ENCODE results near the gene INPP5A.

Gene INPP5A

DNA sequence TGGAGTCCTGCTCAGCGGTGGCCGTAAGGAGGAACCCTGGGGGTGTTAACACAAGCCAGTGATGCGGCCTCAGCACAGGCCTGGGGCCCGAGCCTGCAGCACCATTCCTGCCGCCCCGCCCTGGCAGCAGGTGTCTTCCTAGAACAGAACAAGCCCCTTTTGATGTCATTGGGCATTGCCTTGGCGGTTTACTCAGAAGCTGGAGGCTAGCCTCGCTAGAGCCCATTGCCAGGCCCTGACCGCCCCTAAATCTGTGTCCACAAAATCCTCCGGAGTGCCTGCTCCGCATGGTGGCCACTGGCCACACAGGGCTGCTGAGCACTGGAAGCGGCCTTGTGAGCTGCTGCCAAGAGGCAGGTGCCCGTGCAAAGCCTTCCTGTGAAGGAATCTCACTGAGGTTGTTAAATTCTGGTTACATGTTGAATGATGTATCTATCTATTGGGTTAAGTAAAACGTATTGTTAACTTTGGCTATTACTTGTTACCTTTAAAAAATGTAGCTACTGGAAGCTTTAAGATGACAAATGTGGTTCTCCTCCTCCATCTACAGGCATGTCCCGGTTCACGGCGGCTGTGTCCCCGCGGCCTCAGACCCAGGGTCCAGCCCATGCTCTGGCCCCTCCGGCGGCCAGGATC is 1.2 kb upstream of the INPP5A start:
- H3K36me3 ChIP-seq (ENCODE audit: insufficient read depth, insufficient read length, low read length): peaks cover 3% of the 10 kb centered on the region
- no peak for TF ChIP-seq ZNF274 (IDR thresholded peaks at IDR 0.05; ENCODE audit: low read depth, low read length)
- no peak for TF ChIP-seq YY1 (IDR thresholded peaks at IDR 0.05; ENCODE audit: insufficient read depth, insufficient read length)
- peaks cover 12% of the 10 kb centered on the region for H3K4me1 ChIP-seq (ENCODE audit: insufficient read depth, insufficient read length)
- H3K9me3 ChIP-seq (ENCODE audit: insufficient read depth, low read length): no peaks in the 10 kb centered on the region
- peak overlapping the region; percentile 76 for H3K9ac ChIP-seq (ENCODE audit: insufficient read length, low read depth)
- DNase-seq (ENCODE audit: low read depth, low spot score): no peak
- peaks cover 20% of the 10 kb centered on the region for H3K27me3 ChIP-seq (ENCODE audit: insufficient read depth, insufficient read length)
- peak overlapping the region; percentile 58 for H3K4me3 ChIP-seq (ENCODE audit: insufficient read length, low read depth)

DNA sequence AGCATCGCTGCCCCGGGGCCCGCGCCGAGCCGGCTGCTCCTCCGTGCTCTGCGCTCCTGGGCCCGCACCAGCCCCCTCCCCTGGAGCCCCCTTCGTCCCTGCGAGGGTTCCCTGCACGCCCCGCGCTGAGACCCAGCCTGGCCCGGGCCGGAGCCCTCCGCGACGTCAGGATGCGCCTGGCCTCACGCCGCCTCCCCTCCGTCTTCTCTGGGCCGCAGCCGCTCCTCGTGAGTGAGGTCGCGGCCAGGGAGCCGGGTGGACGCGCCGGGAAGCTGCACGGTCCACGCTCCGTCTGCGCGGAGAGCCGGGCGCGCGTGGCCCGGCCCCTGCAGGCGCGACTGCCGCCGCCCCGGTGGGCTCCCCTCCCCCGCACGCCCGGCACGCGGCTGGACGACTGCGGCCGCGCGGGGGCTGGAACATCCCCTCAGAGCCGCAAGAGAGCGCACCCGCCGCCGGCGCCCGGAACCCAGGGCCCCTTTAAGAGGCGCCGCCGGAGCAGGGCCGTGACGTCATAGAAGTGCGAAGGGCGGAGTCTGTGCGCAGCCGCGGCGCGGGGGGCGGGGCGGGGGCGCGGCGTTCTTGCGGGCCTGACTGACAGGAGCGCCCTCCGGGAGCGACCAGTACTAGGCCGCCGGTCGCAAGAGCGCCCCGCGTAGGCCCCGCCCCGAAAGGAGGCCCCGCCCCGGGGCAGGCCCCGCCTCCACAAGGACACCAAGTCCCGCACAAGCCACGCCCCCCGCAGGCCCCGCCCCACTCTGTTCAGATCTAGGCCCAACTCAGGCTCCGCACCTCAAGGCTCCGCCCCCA is 507 bp upstream of the INPP5A start:
- H3K4me1 ChIP-seq (ENCODE audit: insufficient read depth, insufficient read length): peaks cover 12% of the 10 kb centered on the region
- peaks cover 20% of the 10 kb centered on the region for H3K27me3 ChIP-seq (ENCODE audit: insufficient read depth, insufficient read length)
- no peak for TF ChIP-seq ZNF274 (IDR thresholded peaks at IDR 0.05; ENCODE audit: low read depth, low read length)
- TF ChIP-seq YY1 (IDR thresholded peaks at IDR 0.05; ENCODE audit: insufficient read depth, insufficient read length): no peak
- TF ChIP-seq SUZ12 (IDR thresholded peaks at IDR 0.05; ENCODE audit: extremely low read depth, insufficient read depth, insufficient read length): no peak
- peaks cover 3% of the 10 kb centered on the region for H3K36me3 ChIP-seq (ENCODE audit: insufficient read depth, insufficient read length, low read length)
- peak overlapping the region; percentile 76 for H3K9ac ChIP-seq (ENCODE audit: insufficient read length, low read depth)
- H3K9me3 ChIP-seq (ENCODE audit: insufficient read depth, low read length): no peaks in the 10 kb centered on the region
- peak overlapping the region; percentile 58 for H3K4me3 ChIP-seq (ENCODE audit: insufficient read length, low read depth)
- peak; percentile 91 for DNase-seq (ENCODE audit: low read depth, low spot score)

DNA sequence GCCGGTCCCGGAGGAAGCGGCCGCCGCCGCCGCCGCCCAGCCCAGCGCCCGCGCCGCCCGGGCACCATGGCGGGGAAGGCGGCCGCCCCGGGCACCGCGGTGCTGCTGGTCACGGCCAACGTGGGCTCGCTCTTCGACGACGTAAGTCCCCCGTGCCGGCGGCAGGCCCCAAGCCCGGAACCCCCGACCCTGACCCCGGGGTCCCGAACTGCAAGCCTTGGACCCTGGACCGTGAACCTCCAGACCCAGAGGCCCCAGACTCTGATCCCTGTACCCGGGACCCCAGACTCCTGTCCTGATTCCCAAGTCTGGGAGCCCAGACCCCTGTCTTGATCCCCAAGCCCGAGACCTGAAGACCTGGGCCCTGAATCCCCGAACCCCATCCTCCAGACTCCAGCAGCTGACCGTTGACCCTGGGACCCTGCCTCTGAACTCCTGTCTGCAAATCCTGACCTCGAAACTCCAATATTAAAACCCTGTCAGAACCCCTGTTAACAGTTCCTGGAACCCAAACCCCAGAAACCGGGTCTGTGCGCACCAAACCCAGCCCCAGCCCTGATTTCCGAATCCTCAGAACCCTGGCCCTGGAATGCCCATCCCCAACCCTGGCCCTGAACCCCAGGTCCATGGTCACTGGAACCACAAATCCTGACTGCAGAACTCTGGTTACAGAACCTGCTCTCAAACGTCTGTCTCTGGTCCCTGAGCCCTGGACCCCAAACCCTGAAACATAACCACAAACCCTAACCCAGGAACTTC is 623 bp downstream of the INPP5A start:
- Histone ChIP-seq H3K9ac (ENCODE audit: insufficient read length, low read depth) (peak overlapping the region; percentile 85), H3K4me3 (ENCODE audit: insufficient read length, low read depth) (peak overlapping the region; percentile 54), H3K36me3 (ENCODE audit: insufficient read depth, insufficient read length, low read length) (peaks cover 6% of the 10 kb centered on the region), H3K4me1 (ENCODE audit: insufficient read depth, insufficient read length) (peaks cover 14% of the 10 kb centered on the region), H3K9me3 (ENCODE audit: insufficient read depth, low read length) (no peaks in the 10 kb centered on the region), H3K27me3 (ENCODE audit: insufficient read depth, insufficient read length) (peaks cover 20% of the 10 kb centered on the region)
- TF ChIP-seq YY1 (IDR thresholded peaks at IDR 0.05; ENCODE audit: insufficient read depth, insufficient read length) (no peak), SUZ12 (IDR thresholded peaks at IDR 0.05; ENCODE audit: extremely low read depth, insufficient read depth, insufficient read length) (no peak), ZNF274 (IDR thresholded peaks at IDR 0.05; ENCODE audit: low read depth, low read length) (no peak)
- DNase-seq (ENCODE audit: low read depth, low spot score): no peak

DNA sequence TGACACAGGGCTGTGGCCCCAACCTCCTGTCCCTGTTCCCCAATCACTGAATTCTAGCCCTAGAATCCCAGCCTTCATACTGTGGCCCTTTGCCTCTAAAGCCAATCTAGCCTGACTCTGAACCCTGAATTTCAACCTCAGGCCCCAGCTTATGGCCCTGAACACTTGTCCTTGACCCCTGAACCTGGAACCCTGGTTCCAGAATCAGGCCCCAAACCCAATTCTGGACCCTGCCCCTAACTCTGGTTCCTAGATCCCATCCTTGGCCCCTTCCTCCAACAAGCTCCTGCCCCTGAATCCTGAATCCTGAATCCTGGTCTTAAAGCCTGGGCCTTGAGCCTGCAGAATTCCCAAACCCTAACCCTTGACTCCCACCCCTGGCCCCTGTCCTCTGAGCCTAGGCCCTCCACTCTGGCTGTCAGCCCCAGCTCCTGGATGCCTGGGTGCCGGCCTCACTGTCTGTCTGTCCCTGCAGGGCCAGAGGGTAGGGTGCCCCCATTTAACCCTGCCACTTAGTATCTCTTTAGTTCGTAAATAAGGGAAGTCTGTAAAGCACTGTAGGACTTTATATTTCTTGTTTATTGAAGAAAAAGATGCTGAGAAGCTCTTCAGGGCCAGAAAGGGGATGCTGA is 1.3 kb downstream of the INPP5A start:
- H3K4me3 ChIP-seq (ENCODE audit: insufficient read length, low read depth): no peak overlapping the region

DNA sequence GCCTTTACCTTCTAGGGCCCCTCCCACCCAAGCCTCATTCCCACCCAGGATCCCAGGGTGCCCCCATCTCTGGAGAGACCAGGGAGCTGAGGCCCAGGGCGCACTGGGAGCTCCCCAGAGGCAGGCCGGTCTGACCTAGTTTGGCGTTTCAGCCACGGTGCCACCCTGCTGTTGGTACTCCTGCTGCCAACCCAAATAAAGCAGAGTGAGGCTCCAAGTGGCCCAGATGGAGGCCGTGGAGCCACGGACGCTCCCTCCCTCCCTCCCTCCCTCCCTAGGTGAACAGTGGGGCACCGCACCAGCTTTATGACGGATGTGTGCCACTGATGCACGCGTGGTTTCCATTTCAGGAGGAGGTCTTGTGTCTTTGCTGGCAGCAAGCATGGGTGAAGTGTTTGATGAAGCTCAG is 1.8 kb downstream of the INPP5A start:
- Histone ChIP-seq H3K36me3 (ENCODE audit: insufficient read depth, insufficient read length, low read length) (peaks cover 11% of the 10 kb centered on the region), H3K9me3 (ENCODE audit: insufficient read depth, low read length) (no peaks in the 10 kb centered on the region), H3K4me1 (ENCODE audit: insufficient read depth, insufficient read length) (peaks cover 18% of the 10 kb centered on the region), H3K27me3 (ENCODE audit: insufficient read depth, insufficient read length) (peaks cover 20% of the 10 kb centered on the region), H3K4me3 (ENCODE audit: insufficient read length, low read depth) (no peak overlapping the region), H3K9ac (ENCODE audit: insufficient read length, low read depth) (no peak overlapping the region)
- no peak for DNase-seq (ENCODE audit: low read depth, low spot score)
- TF ChIP-seq SUZ12 (IDR thresholded peaks at IDR 0.05; ENCODE audit: extremely low read depth, insufficient read depth, insufficient read length) (no peak), ZNF274 (IDR thresholded peaks at IDR 0.05; ENCODE audit: low read depth, low read length) (no peak), YY1 (IDR thresholded peaks at IDR 0.05; ENCODE audit: insufficient read depth, insufficient read length) (no peak)

More for the DNA sequence above, 1.3 kb downstream of the INPP5A start:
- no peaks in the 10 kb centered on the region for H3K9me3 ChIP-seq (ENCODE audit: insufficient read depth, low read length)
- peaks cover 20% of the 10 kb centered on the region for H3K27me3 ChIP-seq (ENCODE audit: insufficient read depth, insufficient read length)
- H3K4me1 ChIP-seq (ENCODE audit: insufficient read depth, insufficient read length): peaks cover 16% of the 10 kb centered on the region
- DNase-seq (ENCODE audit: low read depth, low spot score): no peak
- TF ChIP-seq ZNF274 (IDR thresholded peaks at IDR 0.05; ENCODE audit: low read depth, low read length) (no peak), SUZ12 (IDR thresholded peaks at IDR 0.05; ENCODE audit: extremely low read depth, insufficient read depth, insufficient read length) (no peak), YY1 (IDR thresholded peaks at IDR 0.05; ENCODE audit: insufficient read depth, insufficient read length) (no peak)
- H3K36me3 ChIP-seq (ENCODE audit: insufficient read depth, insufficient read length, low read length): peaks cover 11% of the 10 kb centered on the region
- H3K9ac ChIP-seq (ENCODE audit: insufficient read length, low read depth): peak overlapping the region; percentile 26

DNA sequence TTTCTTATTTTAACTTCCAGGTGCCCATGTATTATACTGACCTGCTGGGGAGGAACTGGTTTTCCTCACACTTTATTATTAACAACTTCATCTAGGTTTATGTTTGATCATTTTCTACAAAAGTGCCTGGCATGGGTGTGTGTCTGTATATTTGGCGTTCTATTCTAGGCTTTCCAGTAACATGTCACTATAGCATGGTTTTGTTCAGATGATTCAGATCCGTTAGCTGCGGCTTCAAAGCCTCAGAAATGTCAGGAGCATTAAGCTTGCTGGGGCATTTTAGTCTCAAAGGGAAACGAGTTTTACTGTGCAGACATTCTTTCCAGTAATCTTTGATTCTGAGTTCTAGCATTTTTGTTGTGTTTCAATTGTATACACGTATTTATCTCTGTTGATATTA is 2.3 kb downstream of the INPP5A start:
- Histone ChIP-seq H3K9me3 (ENCODE audit: insufficient read depth, low read length) (no peaks in the 10 kb centered on the region), H3K27me3 (ENCODE audit: insufficient read depth, insufficient read length) (peaks cover 20% of the 10 kb centered on the region), H3K36me3 (ENCODE audit: insufficient read depth, insufficient read length, low read length) (peaks cover 11% of the 10 kb centered on the region), H3K4me3 (ENCODE audit: insufficient read length, low read depth) (no peak overlapping the region), H3K4me1 (ENCODE audit: insufficient read depth, insufficient read length) (peaks cover 18% of the 10 kb centered on the region), H3K9ac (ENCODE audit: insufficient read length, low read depth) (no peak overlapping the region)
- TF ChIP-seq YY1 (IDR thresholded peaks at IDR 0.05; ENCODE audit: insufficient read depth, insufficient read length) (no peak), SUZ12 (IDR thresholded peaks at IDR 0.05; ENCODE audit: extremely low read depth, insufficient read depth, insufficient read length) (no peak), ZNF274 (IDR thresholded peaks at IDR 0.05; ENCODE audit: low read depth, low read length) (no peak)
- DNase-seq (ENCODE audit: low read depth, low spot score): no peak
